NB4 (cell line): ENCODE measurements around the gene ZNF722.

Source experiments
- DNase-seq: peaks from one replicate; pipeline ENCODE4 v3.0.0; 2010; ENCODE audit warnings: low read depth
- H3K4me3 ChIP-seq: one replicate; pipeline ENCODE4 v1.5.1; 2011; ENCODE audit warnings: mild to moderate bottlenecking, low read depth, low read length, moderate library complexity
- MAX ChIP-seq: IDR thresholded peaks from 2 replicates; pipeline ENCODE4 v1.6.1; 2011; ENCODE audit warnings: low read depth, low read length
- MYC ChIP-seq: IDR thresholded peaks from 2 replicates; pipeline ENCODE4 v1.6.1; 2011; ENCODE audit warnings: low read depth, low read length
- POLR2A ChIP-seq: IDR thresholded peaks from 2 replicates; pipeline ENCODE4 v1.6.1; 2011; ENCODE audit warnings: mild to moderate bottlenecking; ENCODE audit not compliant: insufficient read length; ENCODE audit errors: extremely low read depth
- TF ChIP-seq, protein P1 (sequence below): IDR thresholded peaks from one replicate; pipeline ENCODE4 v1.5.1; 2012; ENCODE audit warnings: low read depth, low read length

ZNF722 gene

GRCh38 chr7:64045301-64046040, 46.8 kb downstream of the ZNF722 start, which contains the start of gene ZNF727:
Gene ZNF727, plus strand, starts transcription at chr7:64045434. Its CDS starts 188 bp downstream, at chr7:64045622.
- peak; percentile 78 for DNase-seq
- peak within 1 kb of the TSS; percentile 66 for H3K4me3 ChIP-seq
- no peak for TF ChIP-seq MAX
- TF ChIP-seq, protein P1, sequence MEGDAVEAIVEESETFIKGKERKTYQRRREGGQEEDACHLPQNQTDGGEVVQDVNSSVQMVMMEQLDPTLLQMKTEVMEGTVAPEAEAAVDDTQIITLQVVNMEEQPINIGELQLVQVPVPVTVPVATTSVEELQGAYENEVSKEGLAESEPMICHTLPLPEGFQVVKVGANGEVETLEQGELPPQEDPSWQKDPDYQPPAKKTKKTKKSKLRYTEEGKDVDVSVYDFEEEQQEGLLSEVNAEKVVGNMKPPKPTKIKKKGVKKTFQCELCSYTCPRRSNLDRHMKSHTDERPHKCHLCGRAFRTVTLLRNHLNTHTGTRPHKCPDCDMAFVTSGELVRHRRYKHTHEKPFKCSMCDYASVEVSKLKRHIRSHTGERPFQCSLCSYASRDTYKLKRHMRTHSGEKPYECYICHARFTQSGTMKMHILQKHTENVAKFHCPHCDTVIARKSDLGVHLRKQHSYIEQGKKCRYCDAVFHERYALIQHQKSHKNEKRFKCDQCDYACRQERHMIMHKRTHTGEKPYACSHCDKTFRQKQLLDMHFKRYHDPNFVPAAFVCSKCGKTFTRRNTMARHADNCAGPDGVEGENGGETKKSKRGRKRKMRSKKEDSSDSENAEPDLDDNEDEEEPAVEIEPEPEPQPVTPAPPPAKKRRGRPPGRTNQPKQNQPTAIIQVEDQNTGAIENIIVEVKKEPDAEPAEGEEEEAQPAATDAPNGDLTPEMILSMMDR: no peak
- no peak for TF ChIP-seq POLR2A
- TF ChIP-seq MYC: no peak

- peak overlapping the region; percentile 66 for H3K4me3 ChIP-seq
- no peak for DNase-seq
- TF ChIP-seq MAX (no peak), MYC (no peak), POLR2A (no peak)
- TF ChIP-seq, protein P1: no peak
Observed at GRCh38 chr7:64046041-64046389, 47.4 kb downstream of the ZNF722 start.
